ENCODE data around the gene MTA1.

The MTA1 gene

GRCh38 chr14:105426416-105427130 lies 6.9 kb downstream of the MTA1 start:
- no peak for DNase-seq

- DNase-seq: no peak
Observed at GRCh38 chr14:105427412-105427811, 7.8 kb downstream of the MTA1 start.

- no peak for DNase-seq
Observed at GRCh38 chr14:105427936-105428485, 8.4 kb downstream of the MTA1 start.

DNA sequence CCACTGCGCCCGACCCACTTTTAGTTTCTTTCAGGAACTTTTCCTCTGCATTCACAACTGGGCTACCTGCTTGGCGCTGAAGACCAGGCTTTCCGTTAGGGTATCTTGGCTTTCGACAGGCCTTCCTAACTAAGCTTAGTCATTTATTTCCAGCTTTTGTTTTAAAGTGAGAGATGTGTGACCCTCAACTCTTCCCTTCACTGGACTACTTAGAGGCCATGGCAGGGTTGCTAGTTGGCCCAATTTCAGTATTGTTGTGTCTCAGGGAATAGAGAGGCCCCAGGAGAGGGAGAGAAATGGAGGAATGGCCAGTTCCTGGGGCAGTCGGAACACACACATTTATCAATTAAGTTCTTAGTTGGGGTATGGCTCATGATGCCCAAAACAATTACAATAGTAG lies 10.4 kb downstream of the MTA1 start:
- DNase-seq: no peak

- no peak for DNase-seq
Observed at GRCh38 chr14:105430565-105430964, 10.9 kb downstream of the MTA1 start.

DNA sequence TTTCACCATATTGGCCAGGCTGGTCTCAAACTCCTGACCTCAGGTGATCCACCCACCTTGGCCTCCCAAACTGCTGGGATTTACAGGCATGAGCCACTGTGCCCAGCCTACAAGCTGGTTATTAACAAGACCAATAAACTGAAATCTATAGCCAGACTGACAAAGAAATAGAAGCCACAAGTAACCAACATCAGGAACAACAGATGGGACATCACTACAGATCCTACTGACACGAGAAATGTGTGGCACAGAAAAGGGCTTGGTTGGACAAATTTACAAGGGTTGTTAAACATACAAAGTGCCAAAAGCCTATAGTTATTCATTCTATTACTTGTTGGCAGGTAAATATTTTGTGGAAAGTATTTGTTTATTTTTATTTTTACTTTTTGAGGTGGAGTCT lies 11.6 kb downstream of the MTA1 start:
- DNase-seq: no peak

DNA sequence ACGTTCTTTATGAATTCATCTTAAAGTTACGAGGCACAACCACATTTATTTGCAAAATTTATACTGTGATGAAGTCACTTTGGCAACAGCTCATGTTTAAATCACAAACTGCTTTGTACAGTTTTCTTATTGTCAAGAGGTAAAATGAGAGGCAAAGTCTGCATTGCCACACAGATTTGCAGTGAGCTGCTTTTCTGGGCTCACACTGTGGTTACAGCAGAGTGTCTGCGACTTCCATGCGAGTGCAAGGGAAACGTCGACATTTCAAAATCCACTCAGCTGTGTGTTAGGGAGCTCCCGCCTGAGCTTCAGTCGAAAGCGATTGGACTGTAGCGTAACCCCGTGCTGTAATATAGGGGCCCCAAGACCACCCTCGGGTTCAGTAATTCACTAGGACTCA lies 13.0 kb downstream of the MTA1 start:
- no peak for DNase-seq

DNA sequence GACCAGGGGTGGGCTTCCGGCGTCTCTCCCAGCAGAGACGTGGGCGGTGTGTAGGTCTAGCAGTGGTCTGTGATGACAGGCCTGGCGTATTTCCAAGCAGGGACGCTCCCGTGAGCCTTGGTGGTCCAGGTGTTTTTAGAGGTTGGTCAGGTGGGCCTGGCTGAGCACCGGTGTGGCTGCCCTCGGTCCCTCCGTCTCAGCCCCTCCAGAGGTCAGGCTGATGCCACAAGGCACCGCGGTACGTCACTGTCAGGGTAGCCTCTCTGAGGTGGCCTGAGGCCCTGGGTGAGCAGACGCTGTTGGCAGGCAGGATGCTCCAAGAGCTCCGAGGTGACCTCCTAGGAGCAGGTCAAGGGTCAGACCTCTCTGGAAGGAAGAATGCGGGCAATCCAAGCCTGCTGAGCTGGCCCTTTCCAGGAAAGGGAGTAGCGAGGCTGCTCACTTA lies 13.6 kb downstream of the MTA1 start:
- DNase-seq: no peak

DNA sequence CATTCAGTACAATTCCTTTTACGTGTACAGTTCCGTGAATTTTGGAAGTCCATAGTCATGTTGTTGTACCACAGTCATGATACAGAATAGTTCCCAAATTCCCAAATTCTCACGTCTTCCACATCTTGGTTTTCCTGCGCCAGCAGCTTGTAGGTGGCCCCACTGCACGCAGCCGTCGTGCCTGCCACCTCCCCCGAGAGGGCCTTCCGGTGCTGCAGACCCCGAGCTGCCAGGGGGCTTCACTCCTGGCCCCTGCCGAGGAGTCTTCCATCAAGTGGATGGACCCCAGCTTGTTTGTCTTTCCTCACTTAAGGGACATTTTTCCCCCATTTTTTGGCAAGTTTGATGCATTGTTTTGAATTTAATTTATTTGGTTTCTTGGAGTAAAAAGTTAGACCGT lies 16.8 kb downstream of the MTA1 start:
- no peak for DNase-seq

GRCh38 chr14:105436891-105437722 lies 17.5 kb downstream of the MTA1 start:
- DNase-seq: no peak

- no peak for DNase-seq
Observed at GRCh38 chr14:105437723-105438500, 18.3 kb downstream of the MTA1 start.

GRCh38 chr14:105439179-105439578 lies 19.6 kb downstream of the MTA1 start:
- no peak for DNase-seq

DNA sequence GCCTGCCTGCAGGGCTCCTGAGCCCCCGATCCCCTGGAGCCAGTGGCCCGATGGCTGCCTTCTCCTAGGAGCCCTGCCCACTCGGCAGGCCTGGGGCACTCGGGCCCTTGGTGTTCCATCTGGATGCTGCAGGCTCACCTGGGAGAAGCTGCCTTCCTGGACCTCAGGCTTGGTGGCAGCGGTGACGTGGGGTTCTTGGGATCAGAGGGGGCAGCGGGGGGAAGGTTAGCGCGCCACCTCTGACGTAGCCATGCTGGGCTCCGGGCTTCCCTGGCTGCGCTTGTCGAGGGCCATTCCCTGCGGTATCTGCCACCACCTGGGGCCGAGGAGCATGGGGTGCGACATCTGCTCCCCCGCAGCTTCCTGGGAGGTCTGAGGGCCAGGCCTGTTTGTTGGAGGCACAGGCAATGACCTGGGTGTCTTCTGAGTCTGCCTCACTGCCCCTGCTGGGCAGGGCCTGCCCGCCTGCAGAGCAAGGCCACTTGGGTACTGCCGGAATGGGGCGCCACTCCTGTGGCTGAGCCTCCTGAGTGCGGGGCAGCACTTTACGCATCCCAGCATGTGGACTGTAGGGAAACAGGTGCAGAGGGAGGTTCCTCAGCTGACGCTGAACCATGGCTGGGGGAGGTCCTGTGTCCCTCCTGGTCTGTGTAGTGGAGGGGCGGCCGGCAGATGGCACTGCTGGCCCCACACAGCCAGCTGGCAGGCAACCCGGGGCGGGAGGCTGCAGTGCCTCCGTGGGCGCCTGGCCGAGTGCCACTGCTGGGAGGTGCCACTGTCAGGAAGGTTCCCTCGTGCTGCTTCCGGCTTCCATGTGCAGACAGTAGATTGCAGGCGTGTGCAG lies 20.3 kb downstream of the MTA1 start:
- DNase-seq: no peak

DNA sequence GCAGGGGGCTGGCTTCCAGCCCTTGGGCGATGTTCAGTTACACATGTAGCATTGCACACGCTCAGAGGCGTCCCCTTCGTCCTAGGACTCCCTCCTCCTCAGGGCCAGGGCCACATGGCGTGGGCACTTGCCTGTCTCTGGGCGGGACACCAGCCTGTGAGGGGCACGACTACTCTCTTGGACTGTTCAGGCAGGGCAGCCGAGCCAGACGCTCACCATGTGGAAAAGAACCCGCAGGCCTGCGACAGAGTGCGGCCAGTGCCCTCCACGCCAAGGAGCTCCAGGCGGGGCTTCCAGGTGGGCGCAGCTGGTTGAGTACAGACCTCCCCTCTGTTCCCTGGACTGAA lies 20.9 kb downstream of the MTA1 start:
- no peak for DNase-seq

DNA sequence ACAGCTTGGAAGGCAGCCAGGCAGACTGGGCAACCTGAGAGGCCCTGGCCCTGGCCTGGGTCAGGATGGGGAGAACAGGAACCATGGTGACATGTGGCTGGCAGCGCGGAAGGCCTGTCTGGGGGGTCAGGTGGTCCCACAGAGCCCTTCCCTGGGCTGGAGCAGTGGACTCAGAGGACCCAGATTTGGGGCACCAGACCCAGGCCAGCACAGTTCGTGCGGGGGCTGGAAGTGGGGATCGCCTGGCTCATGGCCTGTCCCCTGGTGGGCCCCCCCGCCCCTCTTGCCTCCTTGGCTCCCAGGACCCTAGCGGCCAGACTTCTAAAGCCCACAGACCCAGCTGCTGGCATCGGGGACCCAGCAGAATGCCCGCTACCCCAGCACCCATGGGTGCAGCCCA lies 21.4 kb downstream of the MTA1 start:
- no peak for DNase-seq

DNA sequence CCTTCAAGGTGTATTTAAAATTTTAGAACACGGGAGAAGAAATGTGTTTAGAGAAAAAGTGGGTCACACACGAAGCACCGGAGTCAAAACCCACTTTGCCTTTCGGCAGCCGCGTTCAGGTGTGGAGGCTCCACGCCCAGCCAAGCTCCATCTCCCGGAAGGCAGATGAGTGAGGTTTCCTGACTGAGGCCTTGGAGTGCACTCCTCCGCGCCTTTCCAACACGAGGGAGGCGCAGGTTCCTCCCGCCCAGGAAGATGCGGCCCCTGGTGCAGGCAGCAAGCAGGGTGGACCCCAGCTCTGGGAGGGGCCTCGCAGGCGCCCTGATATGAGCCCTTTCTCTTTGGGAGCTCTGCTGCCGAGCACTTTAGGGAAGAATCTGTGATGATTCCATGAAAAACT lies 22.5 kb downstream of the MTA1 start:
- no peak for DNase-seq

DNA sequence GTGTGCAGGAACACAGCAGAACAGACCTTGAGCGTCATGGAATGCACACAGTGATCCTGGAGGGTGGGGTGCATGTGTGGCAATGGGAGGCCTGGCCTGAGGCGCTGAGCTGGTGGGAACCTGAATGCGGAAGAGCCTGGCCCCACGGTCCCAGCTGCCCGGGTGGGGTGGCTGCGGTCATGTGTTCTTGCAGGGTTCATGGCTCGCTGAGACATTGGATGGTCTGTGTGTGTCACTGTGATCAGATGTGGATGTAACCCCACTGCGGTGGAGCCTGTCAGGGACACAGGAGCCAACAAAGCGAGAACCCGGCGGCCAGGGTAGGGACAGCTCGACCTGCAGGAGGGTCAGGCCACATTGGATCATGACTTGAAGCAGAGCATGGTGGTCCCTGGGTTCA lies 23.2 kb downstream of the MTA1 start:
- DNase-seq: no peak

GRCh38 chr14:105444859-105445258 lies 25.2 kb downstream of the MTA1 start:
- no peak for DNase-seq

GRCh38 chr14:105445290-105445689 lies 25.7 kb downstream of the MTA1 start:
- DNase-seq: no peak

DNA sequence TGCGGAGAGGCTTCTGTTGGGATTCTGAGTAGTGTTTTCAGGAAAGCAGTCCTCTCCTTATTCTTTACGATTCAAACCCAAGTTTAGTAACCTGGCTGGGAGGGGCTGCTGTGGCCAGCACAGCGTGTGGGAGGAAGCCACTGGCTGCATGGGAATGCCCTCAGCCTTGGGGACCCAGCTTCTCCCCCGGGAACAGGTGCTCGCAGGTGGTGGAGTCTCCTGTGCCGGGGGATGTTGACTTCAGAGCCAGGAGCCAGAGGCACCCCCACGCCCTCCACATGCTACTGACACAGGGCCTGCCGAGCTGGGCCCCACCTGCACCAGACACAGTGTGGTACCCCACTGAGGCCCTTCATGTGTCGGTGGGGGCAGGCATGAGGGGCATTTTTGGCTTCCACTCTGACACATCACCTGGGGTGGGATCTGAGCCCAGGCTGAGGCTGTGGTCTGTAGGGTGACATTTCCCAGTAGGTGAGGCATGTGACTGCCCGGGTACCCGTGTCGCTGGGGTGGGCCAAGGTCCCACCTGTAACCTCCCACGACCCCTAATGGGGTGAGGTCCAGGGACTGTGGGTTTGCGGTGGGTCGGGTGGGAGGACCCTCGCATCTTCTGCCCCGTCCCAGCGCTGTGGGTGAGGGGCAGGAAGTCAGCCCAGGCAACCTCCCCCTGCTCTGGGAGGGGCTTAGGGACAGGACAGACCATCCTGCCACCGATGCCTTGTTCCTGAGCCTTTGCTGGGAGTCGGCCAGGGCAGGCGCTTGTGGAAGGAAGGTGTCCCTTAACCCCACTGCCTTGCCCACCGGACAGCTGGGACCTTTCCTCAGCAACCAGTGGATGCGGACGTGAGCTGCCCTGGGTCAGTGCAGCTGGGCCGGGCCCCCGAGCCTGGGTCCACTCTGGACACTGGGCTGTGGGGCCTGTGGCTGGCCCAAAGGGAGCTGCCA lies 26.5 kb downstream of the MTA1 start:
- no peak for DNase-seq

DNA sequence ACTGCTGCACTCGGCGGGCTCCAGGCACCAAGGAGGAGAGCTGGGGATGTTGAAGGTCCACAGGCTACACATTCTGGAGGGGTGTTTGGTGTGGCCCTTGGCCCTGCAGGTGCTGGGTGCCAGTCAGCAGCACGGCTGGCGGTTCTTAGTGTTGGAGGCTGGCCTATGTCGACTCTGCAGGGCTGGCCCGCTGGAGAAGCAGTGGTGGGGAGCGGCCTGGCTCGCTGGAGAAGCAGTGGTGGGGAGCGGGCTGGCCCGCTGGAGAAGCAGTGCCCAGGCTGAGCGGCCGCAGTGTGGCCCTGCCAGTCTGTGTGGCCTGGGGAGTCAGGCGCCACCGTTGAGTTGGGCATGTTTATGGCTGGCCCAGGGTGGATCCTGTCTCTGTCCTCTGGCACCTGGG lies 27.3 kb downstream of the MTA1 start:
- DNase-seq: no peak
